Measurements from ENCODE around the gene TANC1.

Gene TANC1

DNA sequence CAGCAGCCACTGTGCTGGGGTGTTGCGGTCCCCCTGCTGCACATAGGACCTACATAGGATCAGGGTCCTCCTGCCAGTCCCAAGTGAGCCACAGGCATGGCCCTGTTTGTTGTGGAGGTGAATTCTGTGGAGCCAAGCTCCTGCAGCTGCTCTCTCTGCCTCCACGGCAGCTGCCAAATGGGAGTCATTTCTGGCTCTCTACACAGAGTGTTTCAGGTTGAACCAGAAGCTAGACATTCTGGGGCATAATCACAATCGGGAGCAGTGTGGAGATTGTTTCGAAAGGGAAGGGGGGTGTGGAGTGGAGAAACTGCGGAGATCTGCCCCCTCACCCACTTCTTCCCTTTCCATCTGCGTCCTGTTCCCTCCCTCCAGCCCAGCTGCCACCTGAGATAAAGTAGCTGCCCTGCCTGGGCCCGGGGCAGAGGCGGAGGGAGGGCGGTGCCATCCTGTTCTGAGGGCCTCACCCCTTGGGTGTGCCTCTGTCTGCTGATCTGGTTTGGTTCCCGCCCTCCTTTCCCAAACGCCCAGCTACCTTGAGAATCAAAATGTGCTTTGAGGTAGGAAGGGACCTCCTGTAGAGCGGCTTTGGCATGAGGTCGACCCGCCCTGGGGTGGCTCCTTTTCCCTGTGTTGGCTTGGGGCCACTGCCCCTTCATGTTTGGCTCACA lies 178.7 kb downstream of the TANC1 start:
- no peak for DNase-seq

DNA sequence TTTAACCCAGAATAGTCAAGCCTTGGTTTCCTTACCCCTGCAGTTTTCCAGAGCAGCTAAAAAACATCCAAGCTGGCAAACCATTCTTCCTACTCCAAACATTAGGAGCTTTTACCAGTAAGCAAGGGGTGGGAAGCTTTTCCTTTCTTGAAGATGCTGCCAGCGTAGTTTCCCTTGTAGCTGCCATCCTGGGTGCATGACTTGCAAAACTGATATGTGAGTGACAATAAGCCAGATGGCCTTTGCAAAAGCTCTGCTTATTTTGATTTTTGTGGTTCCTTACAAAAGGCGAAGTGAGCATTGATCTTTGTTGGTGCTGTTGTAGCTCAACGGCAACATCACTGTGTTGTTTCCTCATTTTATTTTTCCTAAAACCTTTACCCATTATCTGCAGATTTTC lies 179.2 kb downstream of the TANC1 start:
- DNase-seq: no peak

DNA sequence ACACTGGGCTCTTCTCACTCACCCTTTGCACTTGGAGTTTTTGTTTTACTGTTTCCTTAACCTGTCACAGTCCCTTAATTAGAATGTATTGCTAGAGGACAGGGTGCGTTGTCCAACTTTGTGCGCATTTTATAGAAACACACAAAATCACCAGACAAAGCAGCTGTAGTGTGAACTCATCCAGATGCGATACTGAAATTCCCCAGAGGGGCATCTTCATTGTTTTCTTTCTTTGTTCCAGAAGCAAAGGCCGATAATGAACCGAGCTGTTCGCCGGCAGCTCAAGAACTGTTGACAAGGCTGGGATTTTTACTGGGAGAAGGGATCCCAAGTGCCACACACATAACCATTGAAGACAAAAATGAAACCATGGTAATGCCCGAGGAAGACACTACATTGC lies 180.5 kb downstream of the TANC1 start:
- DNase-seq: no peak

DNA sequence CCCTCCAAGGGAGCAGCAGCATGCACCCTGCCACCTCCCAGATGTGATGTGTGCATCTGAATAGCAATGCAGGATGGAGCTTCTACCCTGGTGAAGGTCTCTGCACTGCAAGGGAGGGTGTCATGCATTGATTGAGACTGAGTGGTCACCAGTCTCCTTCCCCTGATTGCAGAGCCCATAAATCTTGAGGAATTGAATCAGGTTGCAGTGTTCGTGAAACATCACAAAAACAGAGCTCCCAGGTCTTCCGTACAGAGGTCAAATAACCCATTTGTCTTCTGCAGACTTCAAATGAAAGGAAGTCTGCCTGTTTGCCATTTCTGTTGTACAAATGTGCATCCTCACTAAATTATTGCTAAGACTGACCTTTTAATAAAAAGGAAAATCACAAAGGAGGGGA lies 181.3 kb downstream of the TANC1 start:
- no peak for DNase-seq

DNA sequence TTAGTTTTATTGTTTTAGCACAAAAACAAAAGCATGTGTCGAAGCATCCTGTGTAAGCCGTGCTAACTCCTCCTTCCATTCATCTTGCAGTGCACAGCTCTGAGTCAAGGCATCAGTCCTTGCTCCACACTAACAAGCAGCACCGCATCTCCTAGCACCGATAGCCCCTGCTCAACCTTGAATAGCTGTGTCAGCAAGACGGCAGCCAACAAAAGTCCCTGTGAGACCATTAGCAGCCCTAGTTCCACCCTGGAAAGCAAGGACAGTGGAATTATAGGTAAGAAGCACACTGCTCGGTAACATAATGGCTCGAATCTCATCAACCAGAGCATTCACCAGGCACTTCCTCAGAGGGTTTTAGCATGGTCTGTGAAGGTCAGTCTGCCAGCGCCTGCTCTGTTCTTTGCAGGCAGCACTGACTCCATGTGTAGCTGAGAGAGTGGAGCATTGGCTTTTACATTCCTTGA lies 181.9 kb downstream of the TANC1 start:
- no peak for DNase-seq

DNA sequence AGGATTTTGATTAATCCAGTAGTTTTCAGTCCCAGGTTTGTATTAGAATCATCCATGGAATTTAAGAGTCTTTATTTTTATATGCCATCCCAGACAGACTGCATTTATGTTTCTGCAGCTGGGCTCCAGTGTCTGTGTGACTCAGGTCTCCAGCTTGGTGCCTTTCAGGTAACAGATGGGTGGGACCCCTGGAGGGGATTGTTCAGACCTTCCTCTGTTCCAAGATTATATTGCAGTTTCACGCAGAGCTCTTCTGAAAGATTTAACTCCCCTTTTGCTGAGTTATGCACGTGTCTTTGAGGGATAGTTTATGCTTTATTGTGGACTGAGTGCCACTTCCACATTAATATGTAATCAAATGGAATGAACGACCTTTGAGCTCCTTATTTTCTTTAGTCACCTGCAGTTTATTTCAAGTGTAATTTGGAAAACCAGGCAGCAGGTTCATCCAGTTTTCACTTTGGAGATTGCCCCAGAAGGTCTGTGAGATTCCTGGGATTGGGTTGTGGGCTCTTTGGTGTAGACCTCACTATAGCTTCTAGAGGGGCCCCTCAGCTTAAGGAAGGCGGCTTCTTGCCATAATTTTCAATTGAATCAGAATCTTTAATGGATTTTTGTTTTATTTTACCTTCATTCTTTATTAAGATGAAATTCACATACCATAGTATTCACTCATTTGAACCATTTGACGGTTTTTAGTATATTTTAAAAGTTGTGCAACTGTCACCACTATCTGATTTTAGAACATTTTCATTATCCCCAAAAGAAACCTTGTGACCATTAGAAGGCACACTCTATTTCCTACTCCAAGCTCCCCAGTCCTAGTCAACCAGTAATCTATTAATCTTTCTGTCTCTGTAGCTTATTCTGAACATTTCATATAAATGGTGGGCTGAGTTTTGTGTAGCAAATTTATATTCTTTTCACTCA lies 183.0 kb downstream of the TANC1 start:
- DNase-seq: no peak

DNA sequence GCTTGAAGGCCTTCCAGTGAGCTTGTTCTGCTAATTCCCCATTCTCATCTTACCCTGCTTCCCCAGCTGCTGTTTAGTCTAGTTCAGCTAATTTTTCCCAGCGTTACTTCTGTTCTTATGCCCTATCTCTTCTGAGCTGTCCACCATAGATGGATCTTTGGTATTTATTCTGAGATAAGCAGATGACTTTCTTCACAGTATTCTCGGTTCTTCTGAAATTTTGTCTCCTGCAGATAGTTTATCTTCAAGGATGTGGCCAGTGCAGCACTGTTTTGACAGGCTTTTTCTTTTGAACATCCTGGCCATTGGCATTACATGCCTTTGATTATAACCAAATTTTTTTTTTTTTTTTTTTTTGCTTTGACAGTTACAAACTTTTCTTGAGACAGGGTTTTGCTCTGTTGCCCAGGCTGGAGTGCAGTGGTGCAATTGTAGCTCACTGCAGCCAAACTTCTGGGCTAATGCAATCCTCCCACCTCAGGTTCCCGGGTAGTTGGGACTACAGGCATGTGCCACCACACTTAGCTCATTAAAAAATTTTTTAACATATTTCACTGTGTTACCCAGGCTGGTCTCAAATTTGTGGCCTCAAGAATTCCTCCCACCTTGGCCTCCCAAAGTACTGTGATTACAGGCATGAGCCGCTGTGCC lies 183.8 kb downstream of the TANC1 start:
- DNase-seq: no peak

DNA sequence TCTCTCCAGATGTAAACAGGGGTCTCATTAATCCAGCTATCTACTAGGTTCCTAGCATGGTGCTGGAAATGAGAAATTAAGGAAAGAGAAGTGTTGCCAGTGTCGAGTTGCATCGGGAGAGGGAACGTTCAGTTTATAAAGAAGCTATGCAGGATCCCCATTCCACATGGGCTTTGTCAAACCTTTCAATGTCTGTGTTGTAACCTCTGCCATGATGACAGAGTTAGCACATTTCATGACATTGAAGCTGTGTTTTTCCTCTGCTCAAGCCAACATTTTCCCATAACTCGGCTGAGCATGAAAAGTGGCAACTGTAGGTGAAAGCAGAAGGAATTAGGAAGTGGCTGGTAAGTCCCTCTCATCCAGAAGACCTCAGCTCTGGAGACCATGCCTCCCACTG lies 184.6 kb downstream of the TANC1 start:
- DNase-seq: no peak

DNA sequence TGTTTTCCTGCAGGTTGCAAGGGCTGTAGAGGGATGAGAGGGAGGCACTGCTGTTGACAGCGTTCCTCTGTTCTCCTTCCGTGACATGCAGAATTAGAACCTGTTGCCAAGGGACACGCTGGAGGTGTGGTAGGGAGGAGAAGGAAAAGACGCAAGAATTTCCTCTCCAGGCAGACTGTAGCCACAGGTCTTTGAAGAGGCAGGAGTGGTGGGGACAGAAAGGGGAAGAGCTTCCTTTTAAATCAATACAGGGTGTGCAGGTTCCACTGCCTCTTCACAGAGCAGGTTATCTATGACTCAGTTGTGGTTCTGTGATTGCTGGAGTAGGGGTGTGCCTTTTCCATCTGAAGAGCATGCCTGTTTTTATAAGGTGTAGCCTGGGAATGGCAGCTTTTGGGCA lies 185.0 kb downstream of the TANC1 start:
- no peak for DNase-seq

DNA sequence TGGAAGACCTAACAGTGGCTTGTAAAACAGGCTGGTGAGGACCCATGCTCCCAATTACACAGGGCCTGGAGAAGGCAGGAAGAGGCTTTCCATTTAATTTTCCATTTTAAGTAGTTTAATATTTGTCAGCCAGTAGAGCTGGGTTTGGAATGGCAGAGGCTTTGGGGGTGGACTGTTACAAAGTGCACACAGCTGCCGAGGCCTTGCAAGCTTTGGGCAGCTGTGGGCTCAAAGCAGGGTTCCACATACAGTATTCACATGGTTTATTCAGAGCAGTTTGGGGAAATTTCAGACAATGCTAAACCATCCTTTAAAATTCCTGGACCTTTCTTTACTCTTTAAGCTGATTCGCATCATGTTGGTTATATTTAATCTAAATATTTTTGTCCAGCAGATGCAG lies 185.5 kb downstream of the TANC1 start:
- no peak for DNase-seq

DNA sequence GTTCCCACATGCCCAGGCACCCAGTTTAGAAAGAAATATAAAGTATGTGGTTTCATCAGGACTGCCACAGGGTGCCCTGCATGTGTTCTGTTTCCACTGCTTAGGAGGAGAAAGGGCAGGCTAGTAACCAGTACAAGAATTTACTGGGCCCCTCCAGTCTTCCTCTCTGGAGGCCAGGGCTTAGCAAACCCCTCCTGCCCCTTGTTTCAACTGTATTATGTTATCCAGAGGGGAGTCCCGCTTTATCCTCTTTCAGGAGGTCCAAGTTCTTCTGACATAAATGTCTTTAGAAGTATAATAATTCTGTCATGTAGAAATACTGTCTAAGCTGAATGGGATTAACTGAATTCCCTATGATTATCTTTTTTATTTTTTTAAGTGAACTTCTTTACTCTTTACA lies 185.9 kb downstream of the TANC1 start:
- DNase-seq: no peak

DNA sequence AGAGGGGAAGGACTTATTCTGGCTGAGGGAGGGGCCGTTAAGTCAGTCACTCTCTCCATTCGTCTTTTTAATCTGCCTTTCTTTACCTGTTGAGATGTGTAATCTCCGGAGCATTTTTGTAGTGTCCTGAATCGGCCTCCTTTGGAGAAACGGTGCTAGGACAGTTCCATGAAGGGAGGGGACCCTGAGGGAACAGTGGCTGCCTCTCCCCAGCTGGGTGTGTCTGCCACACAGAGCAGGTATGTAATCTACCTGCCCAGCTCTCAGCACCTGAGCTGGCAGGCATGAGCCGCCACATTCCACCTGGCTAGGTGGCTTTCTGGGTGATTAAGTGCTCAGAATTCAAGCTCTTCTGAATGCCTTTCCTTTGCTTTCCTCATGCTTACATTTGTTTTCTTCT lies 186.9 kb downstream of the TANC1 start:
- peak; percentile 79 for DNase-seq

DNA sequence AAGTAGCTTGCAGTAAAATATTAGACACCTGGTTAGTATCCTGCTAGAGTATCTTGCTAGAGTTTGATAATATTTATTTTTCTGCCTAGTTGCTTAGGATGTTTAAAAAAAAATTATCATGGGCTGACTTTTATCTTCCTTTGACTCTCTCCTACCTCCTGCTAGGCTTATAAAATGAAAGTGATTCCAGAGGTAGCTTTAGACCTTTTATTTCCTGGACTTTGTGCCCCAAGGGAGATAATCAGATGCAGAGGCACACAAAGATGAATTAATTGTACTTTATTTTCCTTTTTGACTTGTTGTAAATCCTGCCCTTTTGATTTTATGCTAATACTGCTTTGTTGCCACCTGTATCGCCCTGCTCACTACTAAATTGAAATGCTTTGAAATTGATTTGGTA lies 187.4 kb downstream of the TANC1 start:
- DNase-seq: no peak

DNA sequence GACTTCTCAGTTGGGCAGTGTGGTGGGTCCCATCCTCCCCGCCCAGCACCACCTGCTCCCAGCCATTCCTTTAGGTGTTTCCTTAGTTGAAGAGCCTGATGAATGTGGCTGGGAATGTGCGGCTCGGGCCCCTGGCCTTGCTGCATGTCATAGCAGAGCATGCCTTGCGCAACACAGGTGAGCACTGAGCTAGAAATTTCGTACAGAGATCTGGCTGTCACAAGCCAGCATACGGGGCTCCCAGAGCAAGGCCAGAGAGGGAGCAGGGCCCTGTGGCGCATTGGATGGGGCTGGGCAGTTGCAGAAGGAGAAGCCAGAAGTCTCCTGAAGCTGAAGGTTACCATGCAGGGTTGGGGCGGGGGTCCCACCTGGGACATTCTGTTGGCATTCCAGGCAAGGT lies 188.4 kb downstream of the TANC1 start:
- DNase-seq: no peak

DNA sequence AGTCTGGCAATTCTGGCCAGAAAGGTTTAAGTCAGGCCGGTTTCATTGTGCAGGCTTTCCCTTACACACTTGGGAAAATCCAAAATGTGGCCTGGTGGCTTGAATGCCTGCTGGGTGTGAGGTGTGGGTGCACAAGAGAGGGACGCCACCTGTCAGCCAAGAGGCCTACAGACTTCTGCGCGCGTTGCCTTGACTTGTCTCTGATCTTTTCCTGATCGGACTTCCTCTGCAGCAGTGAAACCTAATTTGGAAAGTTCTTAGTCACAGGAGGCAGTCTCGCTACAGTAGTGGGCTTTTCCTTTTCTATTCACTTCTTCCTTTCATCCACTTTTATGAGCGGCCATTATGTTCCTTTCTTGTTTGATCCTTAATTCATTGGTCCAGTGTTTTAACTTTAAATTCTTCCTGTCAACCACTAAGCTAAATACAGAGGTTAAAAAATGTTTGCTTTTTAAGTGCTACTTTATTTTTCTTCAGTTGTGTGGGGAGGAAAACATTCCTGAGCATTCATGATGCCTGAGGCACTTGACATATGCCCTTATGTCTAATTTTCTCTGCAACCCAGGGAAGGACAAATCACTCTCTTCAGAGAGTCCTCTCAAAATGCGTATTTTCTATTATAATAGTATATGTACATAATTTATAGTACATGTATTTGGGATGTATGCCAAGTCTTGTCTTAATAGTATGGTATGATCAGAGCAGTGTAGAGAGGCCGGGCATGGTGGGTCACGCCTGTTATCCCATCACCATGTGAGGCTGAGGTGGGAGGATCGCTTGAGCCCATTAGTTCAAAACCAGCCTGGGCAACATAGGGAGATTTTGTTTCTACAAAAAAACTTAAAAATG lies 189.1 kb downstream of the TANC1 start:
- no peak for DNase-seq

DNA sequence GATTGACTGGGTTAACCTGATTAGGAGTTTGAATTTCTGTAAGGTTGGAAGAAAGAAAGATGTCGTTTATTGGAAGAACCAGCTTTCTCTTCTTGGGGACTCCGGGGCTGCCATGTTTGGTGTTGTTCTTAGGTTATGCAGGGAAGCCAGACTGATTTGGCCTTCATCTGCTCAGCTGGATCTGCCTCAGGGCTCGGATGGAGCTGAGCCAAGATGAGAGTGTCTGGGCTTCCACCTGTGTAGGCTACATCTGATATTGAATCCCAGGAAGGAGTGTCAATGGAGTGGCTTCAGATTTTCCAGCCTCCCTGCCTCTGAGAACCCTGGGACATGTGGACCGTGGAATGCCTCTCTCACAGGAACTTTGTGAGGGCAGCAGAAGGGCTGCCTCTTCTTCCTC lies 192.0 kb downstream of the TANC1 start:
- DNase-seq: no peak

DNA sequence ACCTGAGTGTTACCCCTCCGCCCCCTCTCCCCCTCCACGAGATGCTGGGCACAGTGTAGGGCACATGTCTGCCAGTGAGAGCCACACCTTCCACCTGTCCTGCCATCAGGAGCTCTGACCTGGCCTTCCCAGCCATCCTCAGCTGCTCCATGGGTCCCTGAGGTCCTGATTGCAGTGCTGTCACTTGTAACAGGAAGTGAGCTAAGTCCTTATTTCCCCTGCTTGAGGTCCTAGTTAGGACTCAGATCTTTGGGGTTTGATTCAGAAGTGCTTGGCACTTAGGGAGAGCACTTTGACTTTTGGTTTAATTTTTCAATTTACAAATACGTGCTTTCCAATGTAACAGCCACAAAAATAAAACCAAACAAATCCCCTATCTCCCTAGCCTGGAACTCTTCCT lies 192.5 kb downstream of the TANC1 start:
- no peak for DNase-seq

DNA sequence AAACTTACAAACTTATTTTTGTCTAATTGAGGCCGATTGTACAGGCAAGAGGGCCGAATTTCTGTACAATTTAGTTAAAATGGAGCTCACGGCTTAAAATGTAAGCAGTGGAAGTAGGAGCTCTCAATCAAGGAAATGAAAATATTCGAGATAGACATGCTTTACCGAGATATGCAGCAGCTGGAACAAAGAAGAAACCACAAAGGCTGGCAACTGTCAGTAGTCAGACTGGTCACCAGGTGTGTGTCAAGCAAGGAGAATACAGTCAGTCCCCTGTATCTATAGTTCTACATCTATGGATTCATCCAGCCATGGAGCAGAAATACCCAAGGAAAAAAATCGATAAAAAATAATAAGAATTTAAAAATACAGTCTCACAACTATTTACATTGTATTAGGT lies 195.5 kb downstream of the TANC1 start:
- DNase-seq: no peak

DNA sequence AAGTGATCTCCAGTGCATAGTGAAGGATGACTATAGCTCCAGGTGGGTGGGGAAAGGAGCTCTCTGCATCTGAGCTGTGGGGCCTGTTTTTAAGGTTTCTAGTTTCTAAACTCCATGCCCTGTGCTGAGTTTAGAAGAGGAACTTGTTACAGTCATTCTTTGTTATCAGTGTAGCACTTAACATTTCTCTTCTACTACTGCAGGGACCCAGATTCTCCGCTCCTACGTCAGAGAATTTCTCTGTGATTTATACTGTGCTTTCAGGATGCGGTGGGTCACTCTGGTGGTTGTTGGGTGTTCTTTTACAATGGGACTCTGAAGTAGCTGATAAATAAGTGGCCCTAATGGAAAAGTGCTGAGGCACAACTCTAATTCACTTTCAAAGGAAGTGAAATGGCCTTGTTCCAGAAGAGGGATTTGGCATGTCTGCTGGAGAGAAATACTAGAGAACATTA lies 196.0 kb downstream of the TANC1 start:
- no peak for DNase-seq

DNA sequence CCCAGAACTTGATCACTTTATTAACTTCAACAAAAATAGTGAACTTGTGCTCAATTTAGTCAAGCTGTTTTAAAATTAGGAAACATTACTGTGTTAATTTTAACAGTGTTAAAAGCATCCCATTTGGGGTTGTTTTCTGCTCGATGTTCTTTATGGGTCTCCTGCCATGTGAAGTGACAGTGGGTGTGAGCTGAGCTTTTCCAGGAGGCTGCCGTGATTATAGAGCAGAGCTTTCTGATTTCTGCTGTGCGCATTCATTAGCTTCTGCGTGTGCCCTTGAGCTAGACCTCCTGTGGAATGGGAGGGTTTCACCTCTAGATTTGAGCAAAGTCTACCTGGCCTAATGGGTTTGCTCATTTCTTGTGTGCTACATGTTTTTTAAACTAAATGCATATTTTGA lies 196.6 kb downstream of the TANC1 start:
- no peak for DNase-seq

DNA sequence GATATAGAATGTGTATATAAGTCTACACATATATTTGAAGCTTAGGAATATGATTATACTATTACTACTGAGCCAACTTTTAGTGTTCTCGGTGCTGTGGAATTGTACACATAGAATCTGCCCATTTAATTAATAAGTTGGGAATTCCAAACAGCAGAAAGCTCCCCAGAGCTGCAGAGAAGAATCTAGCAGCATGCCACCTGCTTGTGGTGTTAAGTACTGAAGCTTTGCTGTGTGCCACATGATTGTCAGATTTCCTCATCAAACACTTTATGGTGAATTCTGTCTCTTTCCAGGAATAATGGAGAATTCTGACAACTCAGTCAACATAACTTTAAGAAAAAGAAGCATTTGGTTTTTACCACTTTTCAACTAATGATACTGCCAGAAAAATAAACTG lies 200.3 kb downstream of the TANC1 start:
- no peak for DNase-seq

DNA sequence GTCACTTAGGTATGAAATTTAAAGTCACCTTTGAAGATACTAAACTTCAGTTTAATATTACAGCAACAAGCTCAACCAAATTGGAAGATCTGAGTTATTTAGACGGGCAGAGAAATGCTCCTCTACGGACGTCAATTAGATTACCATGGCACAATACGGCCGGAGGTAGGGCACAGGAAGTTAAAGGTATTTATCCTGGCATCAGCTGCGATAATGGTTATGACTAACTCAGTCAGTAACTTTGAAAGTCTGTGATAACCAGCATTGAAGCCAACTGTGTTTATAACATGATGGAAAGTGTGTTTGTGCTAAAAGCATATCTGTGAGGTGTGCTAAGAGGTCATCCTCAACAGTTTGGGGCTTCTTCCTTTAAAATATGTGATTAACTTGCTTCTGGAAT lies 200.7 kb downstream of the TANC1 start:
- no peak for DNase-seq

DNA sequence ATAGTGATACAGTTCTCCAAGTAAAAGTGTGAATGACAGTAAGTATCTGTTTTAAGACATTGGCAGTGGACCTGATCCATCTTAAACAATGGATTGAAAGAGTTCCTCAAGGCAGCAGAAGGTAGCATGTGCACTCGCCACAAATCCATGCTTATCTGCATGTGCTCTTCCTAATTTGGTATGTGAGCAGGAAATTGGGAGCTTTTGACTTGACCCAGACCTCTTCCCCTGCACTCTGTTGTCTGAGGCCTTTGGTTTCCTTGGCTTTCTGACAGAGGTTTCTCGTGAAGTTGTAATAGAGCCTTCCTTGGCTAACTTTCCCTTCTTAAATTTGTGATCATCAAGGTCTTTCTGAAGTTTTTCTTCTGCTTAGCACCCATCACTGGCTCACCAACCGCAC lies 204.0 kb downstream of the TANC1 start:
- DNase-seq: no peak

All from DMS79 (cell line).